ENCODE data around the gene DHX38.
A peak's percentile ranks its signal among the peaks of the same experiment; 100 is the strongest.
"Not testable (repeated sequence)": the region's sequence is repeated elsewhere in the genome, so short reads cannot be mapped to it uniquely, and the experiment has no call there.

DHX38 gene

GRCh38 chr16:72093448-72094265 is at the start of gene DHX38, which contains the start of gene TXNL4B:
Gene DHX38, plus strand, starts transcription at chr16:72093847. Its CDS starts 2,311 bp downstream, at chr16:72096158.
Gene TXNL4B, minus strand, starts transcription at chr16:72093620. Its CDS starts 2,871 bp downstream, at chr16:72090749.
- DNase-seq (ENCODE audit: low spot score): peak; percentile 99

GRCh38 chr16:72044296-72044695 is 49.4 kb upstream of the DHX38 start:
- DNase-seq (ENCODE audit: low spot score): no peak

GRCh38 chr16:72044825-72045359 is 48.8 kb upstream of the DHX38 start:
- no peak for DNase-seq (ENCODE audit: low spot score)

DNA sequence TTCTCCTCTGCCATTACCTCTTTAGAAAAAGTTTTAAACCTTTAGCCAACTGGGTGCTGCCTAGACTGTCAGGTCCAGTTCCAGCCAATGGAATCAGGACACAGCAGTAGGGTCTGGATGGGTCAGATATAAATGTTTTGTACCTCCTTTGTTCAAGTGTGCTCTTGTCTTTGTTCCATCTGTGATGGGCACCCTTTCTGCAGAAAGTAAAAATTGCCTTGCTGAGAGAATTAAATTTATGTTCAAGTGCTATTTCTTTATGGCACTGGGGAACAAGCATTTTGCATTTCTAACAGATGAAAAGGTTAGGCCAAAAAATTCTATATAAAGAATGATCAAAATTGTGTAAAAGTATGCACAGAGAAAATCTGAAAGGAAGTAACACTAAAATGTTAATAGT is 44.5 kb upstream of the DHX38 start:
- no peak for DNase-seq (ENCODE audit: low spot score)

GRCh38 chr16:72050769-72051464 is 42.7 kb upstream of the DHX38 start:
- no peak for DNase-seq (ENCODE audit: low spot score)

DNA sequence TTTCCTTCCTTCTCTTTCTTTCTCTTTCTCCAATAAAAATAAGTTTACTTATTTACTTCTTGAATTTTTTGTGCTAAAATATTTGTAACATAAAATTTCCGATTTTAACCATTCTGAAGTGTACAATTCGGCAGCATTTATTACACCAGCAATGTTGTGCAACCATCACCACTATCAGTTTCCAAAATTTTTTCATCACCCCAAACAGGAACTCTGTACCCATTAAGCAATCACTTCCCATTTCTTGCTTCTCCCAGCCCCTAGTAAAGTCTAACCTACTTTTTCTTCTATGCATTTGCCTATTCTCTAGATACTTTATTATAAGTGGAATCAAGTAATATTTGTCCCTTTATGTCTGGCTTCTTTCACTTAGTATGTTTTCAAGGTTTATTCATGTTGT is 41.8 kb upstream of the DHX38 start:
- no peak for DNase-seq (ENCODE audit: low spot score)

DNA sequence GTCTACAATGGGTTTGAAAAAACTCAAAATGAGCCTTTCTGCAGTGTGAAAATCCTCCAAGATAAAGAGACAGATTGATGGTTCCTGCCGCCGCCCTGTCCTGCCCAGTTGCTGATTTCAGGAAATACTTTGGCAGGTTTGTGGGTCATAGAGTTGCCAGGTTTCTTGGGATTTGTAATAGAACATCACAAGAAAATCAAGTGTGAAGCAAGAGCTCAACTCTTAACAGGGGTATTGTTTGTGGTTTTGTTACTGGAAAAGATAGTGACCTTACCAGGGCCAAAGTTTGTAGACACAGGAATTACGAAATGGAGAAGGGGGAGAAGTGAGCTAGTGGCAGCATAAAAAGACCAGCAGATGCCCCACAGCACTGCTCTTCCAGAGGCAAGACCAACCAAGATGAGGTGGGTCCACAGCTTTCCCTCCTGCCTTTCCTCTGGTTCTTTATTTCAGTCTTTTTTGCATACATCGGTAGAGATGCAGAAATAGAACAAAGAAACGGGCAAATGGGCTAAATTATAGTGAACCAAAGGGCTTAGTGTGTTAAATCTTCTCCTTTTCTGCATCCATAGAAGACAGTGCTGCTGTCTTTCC is 39.3 kb upstream of the DHX38 start, which contains the start of gene HP:
TSS of gene HP (plus strand) at position 252 of the 594 bp plus-strand sequence. CDS start at position 400, 148 bp downstream.
- DNase-seq (ENCODE audit: low spot score): not testable (repeated sequence)

- DNase-seq (ENCODE audit: low spot score): no peak
Measured at GRCh38 chr16:72055911-72056310, 37.7 kb upstream of the DHX38 start.

GRCh38 chr16:72057313-72057712 is 36.3 kb upstream of the DHX38 start:
- DNase-seq (ENCODE audit: low spot score): not testable (repeated sequence)

GRCh38 chr16:72059060-72059459 is 34.6 kb upstream of the DHX38 start:
- not testable (repeated sequence) for DNase-seq (ENCODE audit: low spot score)

- DNase-seq (ENCODE audit: low spot score): no peak
Measured at GRCh38 chr16:72060405-72060804, 33.2 kb upstream of the DHX38 start.

GRCh38 chr16:72061564-72061963 is 32.1 kb upstream of the DHX38 start:
- no peak for DNase-seq (ENCODE audit: low spot score)

DNA sequence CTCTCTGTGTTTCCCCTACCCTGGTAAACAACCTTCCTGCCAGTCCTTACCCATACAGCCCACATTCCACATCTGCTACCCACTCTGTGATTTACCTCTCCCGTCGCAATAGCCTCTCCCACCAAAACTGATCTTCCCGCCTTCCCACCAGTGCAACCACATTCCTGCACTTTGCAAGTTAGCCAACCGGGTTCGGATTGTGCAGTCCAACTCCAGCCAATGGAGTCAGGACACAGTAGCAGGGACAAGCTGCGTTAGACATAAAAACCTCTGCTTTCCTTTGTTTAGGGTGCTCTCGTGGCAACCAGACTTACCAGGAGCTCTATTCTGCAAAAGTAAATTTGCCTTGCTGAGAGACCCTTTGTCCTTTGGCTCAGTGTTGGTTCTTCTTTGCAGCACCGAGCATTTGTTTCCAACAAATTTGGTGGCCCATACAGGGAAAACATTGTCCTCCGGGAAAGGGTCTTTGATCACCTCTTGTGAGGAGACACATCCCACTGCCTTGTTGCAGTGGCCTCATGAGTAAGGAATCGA is 29.2 kb upstream of the DHX38 start:
- no peak for DNase-seq (ENCODE audit: low spot score)

DNA sequence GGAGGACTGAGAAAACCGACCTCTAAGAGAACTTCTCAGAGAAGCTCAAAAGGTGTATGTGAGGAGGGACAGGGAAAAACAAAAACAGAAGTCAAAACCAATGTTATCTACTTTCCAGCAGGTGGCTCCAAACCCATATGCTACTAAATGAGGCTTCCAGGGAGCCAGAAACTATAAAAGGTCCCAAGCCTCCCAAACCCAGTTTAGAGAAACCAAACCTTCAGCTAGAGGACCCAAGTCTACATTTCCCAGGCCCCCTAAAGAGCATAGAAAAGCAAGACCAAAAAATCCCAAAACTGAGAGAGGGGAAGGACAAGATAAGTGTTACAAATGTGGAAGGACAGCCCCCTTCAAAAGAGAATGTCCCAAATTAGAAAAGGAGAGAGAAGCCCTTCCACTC is 26.9 kb upstream of the DHX38 start:
- DNase-seq (ENCODE audit: low spot score): peak; percentile 61

- no peak for DNase-seq (ENCODE audit: low spot score)
Measured at GRCh38 chr16:72068930-72069329, 24.7 kb upstream of the DHX38 start.

DNA sequence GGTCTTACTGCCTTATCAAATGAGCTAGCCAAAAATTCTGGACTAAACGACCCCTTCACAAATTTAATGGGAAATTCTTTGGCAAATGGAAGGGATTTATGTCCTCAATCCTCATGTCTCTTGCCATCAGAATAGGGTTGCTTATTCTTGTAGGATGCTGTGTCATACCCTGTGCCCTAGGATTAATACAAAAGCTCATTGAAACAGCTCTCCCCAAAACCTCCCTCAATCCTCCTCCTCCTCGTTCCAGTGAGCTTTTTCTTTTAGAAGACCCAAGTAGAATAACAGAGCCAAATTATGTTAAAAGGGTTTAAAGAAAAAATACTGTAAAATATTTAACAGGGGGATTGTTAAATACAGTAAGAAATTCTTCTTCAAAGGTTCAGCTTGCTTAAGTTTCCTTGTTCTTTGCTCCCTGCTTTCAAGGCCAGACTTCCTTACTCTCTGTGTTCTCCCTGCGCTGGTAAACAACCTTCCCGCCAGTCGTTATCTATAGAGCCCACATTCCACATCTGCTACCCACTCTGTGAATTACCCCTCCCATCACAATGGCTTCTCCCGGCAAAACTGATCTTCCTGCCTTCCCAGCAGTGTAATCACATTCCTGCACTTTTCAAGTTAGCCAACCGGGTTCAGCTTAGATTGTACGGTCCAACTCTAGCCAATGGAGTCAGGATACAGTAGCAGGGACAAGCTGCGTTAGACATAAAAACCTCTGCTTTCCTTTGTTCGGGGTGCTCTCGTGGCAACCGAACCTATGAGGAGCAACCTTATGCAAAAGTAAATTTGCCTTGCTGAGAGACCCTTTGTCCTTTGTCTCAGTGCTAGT is 20.9 kb upstream of the DHX38 start:
- no peak for DNase-seq (ENCODE audit: low spot score)

DNA sequence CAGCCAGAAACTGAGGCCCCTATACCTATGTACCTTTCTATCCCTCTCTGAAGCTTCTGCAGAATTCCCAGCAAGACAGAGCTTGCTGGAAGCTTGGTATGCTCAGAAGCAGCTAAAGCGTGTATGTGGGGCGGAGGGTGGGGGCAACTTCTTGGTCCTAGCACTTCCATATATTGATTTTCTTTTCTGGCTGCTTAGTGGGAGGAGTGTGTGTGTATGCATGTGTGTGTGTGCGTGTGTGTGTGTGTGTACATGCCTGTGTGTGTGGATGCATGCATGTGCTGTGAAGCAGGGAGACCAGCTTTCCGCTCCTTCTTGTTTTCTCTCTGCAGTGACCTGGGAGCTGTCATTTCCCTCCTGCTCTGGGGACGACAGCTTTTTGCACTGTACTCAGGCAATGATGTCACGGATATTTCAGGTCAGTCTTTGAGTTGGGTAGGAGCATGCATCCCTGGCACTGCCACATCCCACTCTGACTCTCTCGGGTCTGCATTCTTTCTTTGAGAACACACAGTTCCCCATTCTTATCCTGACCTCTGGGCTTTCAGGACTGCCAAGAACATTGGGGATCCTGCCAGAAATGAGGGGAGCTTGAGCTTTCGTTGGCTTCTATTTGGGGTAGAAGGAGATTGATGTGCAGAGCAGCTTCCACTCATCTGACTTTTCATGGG is 20.0 kb upstream of the DHX38 start:
- DNase-seq (ENCODE audit: low spot score): no peak

GRCh38 chr16:72075067-72075466 is 18.6 kb upstream of the DHX38 start:
- not testable (repeated sequence) for DNase-seq (ENCODE audit: low spot score)

DNA sequence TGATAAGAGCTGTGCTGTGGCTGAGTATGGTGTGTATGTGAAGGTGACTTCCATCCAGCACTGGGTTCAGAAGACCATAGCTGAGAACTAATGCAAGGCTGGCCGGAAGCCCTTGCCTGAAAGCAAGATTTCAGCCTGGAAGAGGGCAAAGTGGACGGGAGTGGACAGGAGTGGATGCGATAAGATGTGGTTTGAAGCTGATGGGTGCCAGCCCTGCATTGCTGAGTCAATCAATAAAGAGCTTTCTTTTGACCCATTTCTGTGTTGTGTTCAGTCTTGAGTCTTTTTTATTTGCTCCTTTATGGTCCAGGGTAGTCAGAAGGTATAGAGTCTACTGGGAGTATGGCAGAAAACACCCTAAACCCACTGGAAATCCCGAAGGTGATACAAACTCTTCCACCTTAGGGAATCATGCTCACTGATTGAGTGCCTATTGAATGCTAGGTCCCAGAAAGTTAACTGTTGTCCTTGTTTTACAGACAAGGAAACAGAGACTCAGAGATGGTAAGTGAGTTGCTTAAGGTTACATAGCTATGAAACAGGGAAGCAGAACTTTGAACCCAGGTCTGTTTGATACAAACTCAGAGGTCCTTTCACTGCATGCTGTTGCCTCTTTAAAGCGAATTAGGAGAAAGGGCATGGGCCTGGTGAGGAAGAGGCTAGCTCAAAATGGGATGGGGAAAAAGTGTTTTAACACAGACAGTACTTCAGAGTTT is 16.5 kb upstream of the DHX38 start:
- DNase-seq (ENCODE audit: low spot score): not testable (repeated sequence)
